ENCODE measurements around the gene TMEM219.

GRCh38 chr16:29975811-29976511 lies 14.1 kb downstream of the TMEM219 start:
- TF ChIP-seq ATF2 (IDR thresholded peaks at IDR 0.05; ENCODE audit: low read length): no peak
- TF ChIP-seq CTCF (IDR thresholded peaks at IDR 0.05; ENCODE audit: control extremely low read depth in 1 of 3, insufficient read depth in 1 of 3, low read depth in 1 of 3, low read length in 3 of 3): no peak
- TF ChIP-seq TCF12 (IDR thresholded peaks at IDR 0.05; ENCODE audit: low read depth, low read length): no peak
- no peak for TF ChIP-seq USF2 (IDR thresholded peaks at IDR 0.05; ENCODE audit: low read length)
- no peak for TF ChIP-seq EZH2 (IDR thresholded peaks at IDR 0.05; ENCODE audit: low read depth, low read length, severe bottlenecking)
- TF ChIP-seq EGR1 (IDR thresholded peaks at IDR 0.05; ENCODE audit: borderline replicate concordance, low read depth, low read length): no peak
- TF ChIP-seq SRF (IDR thresholded peaks at IDR 0.05; ENCODE audit: low read depth, low read length): no peak
- TF ChIP-seq SIX5 (IDR thresholded peaks at IDR 0.05; ENCODE audit: low read depth, low read length): no peak
- no peak for TF ChIP-seq POLR2A (IDR thresholded peaks at IDR 0.05; ENCODE audit: control extremely low read depth in 1 of 2, low read depth in 2 of 2, low read length in 2 of 2)

All from H1 (cell line).